MCF 10A (cell line): ENCODE results near the gene GRM8. TPM values are rescaled to one million over a fixed set of nuclear protein-coding genes. Genes with fewer than 3 reads are reported as not detected.
A peak's percentile ranks its signal among the peaks of the same experiment; 100 is the strongest.

Experiments used
- BruUV-seq: library from RNA; stranded (reverse); fragments of 400-500 nt; replicated peaks from 2 replicates; lab custom pipeline; 2021; lab: Mats Ljungman, UMichigan
- CTCF ChIA-PET: fragments of 300-600 bp; sonication (Branson Sonifier 250); formaldehyde crosslinking; extraction: SDS; loops from one replicate; lab custom pipeline; 2021; ENCODE audit warnings: antibody characterized with exemption, inconsistent platforms; lab: Yijun Ruan, JAX
- POLR2A ChIA-PET: fragments of 300-600, 350-650 bp; sonication (Branson Sonifier 250); formaldehyde crosslinking; extraction: SDS; loops from one replicate; lab custom pipeline; 2020; ENCODE audit warnings: antibody characterized with exemption, inconsistent platforms; lab: Yijun Ruan, JAX
- DNase-seq: peaks from one replicate; pipeline ENCODE4 v3.0.0-alpha.2; 2018; ENCODE audit not compliant: unreplicated experiment
- H3K27ac Mint-ChIP-seq: one replicate; pipeline ENCODE4 v1.8.0; 2022; ENCODE audit warnings: mild to moderate bottlenecking, low read depth, mixed read lengths; ENCODE audit not compliant: unreplicated experiment
- H3K27me3 Mint-ChIP-seq: one replicate; pipeline ENCODE4 v1.8.0; 2022; ENCODE audit warnings: mixed read lengths; ENCODE audit not compliant: insufficient read depth, unreplicated experiment
- H3K36me3 Mint-ChIP-seq: one replicate; pipeline ENCODE4 v1.8.0; 2022; ENCODE audit warnings: mild to moderate bottlenecking, moderate library complexity, mixed read lengths; ENCODE audit not compliant: insufficient read depth, unreplicated experiment
- H3K4me1 Mint-ChIP-seq: one replicate; pipeline ENCODE4 v1.8.0; 2022; ENCODE audit warnings: mixed read lengths; ENCODE audit not compliant: insufficient read depth, unreplicated experiment
- H3K4me3 Mint-ChIP-seq: one replicate; pipeline ENCODE4 v1.8.0; 2022; ENCODE audit warnings: mild to moderate bottlenecking, moderate library complexity, mixed read lengths; ENCODE audit not compliant: unreplicated experiment
- H3K9me3 Mint-ChIP-seq: one replicate; pipeline ENCODE4 v1.8.0; 2022; ENCODE audit warnings: mixed read lengths; ENCODE audit not compliant: unreplicated experiment
- intact Hi-C: fragments of 100-400 bp; cut with micrococcal nuclease; formaldehyde crosslinking; loops from 2 replicates; pipeline ENCODE4 v1.14.1; 2022
- total RNA-seq: library from RNA; stranded (reverse); gene quantifications from 2 replicates; pipeline ENCODE4 v1.2.3, GENCODE V29; 2022
- TF ChIP-seq, protein P1 (sequence below): fragments of 200-600 bp; IDR thresholded peaks from one replicate; pipeline ENCODE4 v1.8.0; 2022; ENCODE audit warnings: antibody characterized with exemption, mild to moderate bottlenecking; ENCODE audit not compliant: unreplicated experiment

Gene GRM8
- total RNA-seq, 1 experiment from 2014 or later, result not detected

DNA sequence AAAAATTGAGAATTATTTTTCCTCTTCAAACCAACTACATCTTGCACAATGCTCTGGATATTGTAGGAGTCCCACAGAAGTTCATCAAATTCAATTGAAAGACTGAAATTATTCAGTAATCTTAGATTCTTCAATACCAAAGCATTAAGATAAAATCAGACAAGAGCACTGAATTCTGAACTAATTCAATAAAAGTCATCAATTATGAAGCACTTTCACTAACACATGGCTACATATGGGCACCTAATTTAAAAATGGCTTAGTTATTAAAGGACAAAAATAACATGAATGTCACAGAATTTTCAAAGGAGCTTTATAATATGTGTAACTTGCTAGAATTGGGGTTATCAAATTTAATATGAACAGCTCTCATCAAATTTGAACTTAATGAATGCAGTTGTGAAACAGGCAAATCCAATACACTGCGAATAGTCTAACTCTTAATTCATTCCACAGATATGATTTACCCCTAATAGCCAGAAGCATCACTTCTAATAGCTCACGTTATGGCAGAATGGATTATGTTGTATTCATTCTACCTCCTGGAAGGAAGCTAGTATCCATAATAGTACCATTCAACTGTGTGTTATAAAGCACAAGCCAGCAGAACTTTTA lies 116.8 kb downstream of the GRM8 start:
- intact Hi-C loops, result no loop called here
- Mint-ChIP-seq H3K36me3 (no peaks in the 10 kb centered on the region), H3K27me3 (peaks cover 15% of the 10 kb centered on the region), H3K4me1 (no peaks in the 10 kb centered on the region), H3K4me3 (no peak overlapping the region), H3K9me3 (no peaks in the 10 kb centered on the region), H3K27ac (no peak overlapping the region)
- ChIA-PET POLR2A (no interaction called here), CTCF (no interaction called here)
- TF ChIP-seq, protein P1, sequence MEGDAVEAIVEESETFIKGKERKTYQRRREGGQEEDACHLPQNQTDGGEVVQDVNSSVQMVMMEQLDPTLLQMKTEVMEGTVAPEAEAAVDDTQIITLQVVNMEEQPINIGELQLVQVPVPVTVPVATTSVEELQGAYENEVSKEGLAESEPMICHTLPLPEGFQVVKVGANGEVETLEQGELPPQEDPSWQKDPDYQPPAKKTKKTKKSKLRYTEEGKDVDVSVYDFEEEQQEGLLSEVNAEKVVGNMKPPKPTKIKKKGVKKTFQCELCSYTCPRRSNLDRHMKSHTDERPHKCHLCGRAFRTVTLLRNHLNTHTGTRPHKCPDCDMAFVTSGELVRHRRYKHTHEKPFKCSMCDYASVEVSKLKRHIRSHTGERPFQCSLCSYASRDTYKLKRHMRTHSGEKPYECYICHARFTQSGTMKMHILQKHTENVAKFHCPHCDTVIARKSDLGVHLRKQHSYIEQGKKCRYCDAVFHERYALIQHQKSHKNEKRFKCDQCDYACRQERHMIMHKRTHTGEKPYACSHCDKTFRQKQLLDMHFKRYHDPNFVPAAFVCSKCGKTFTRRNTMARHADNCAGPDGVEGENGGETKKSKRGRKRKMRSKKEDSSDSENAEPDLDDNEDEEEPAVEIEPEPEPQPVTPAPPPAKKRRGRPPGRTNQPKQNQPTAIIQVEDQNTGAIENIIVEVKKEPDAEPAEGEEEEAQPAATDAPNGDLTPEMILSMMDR, result no peak
- BruUV-seq, result no TSS peak
- DNase-seq, result no peak

DNA sequence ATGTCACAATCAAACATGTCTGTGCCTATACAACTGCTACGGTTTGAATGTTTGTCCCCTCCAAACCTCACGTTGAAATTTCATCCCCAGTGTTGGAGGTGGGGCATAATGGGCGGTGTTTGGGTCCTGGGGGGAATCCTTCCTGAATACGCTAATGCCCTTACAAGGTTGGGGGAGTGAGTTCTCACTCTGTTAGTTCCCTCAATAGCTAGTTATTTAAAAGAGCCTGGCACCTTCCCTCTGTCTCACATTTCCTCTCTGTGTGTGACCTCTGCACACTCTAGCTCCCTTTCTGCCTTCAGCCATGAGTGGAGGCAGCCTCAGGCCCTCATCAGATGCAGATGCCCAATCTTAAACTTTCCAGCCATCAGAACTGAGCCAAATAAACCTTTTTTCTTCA lies 129.5 kb downstream of the GRM8 start:
- H3K36me3 Mint-ChIP-seq, result peaks cover 6% of the 10 kb centered on the region
- H3K9me3 Mint-ChIP-seq, result no peaks in the 10 kb centered on the region
- ChIA-PET CTCF (interaction anchor here (0.6 kb wide), 1 partner anchor 360 kb away, joined by 3 read pairs; no protein-coding TSS in a partner anchor), POLR2A (no interaction called here)
- H3K27me3 Mint-ChIP-seq, result peaks cover 19% of the 10 kb centered on the region
- intact Hi-C loops, result no loop called here
- H3K27ac Mint-ChIP-seq, result no peak overlapping the region
- no TSS peak for BruUV-seq
- DNase-seq, result no peak
- no peaks in the 10 kb centered on the region for H3K4me1 Mint-ChIP-seq
- no peak overlapping the region for H3K4me3 Mint-ChIP-seq
- TF ChIP-seq, protein P1, result no peak

DNA sequence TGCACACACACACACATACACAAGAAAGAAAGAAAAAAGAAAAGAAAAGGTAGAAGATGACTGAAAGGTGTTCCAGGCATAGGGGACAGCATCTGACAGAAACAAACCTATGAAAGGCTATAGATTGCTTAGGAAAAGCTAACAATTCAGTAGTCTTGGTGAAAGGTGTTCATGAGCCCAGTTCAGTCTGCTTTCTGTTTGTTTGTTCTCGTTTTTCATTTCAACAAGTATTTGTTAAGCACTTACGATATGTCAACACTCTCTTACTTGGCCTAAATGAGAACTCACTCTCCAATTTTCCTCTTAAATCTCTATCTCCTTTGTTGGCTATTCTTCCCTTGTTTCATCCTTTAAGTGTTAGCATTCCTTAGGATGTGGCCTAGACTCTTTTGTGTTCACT lies 133.2 kb downstream of the GRM8 start:
- DNase-seq, result no peak
- Mint-ChIP-seq H3K27me3 (peaks cover 16% of the 10 kb centered on the region), H3K27ac (no peak overlapping the region), H3K36me3 (peaks cover 6% of the 10 kb centered on the region), H3K9me3 (no peaks in the 10 kb centered on the region), H3K4me1 (no peaks in the 10 kb centered on the region), H3K4me3 (no peak overlapping the region)
- TF ChIP-seq, protein P1, result no peak
- CTCF ChIA-PET, result no interaction called here
- no TSS peak for BruUV-seq
- POLR2A ChIA-PET, result no interaction called here
- intact Hi-C loops, result no loop called here

DNA sequence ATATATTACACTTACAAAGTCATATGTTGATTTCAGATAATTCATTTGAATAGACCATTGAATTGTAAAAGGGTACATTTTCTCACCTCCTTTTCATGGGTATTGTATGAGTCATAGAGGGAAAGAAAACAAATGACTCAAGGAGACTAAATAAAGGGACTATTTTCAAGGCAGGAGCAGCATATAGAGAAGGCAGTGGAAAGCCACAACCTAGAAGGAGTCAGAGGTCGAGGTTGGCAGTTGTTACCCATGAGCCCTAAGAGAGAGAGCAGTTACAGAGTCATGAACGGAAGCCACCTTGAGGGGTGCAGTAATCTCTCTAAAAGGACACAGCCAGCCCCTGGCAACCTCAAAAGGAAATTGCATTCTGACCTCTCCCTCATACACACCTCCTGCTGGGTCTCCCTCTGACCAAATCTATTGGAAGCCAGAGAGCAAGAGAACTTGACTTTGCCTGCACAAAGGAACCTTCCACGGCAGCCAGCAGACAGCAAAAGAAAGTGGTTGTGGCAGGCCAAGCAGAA lies 137.9 kb downstream of the GRM8 start:
- Mint-ChIP-seq H3K27ac (no peak overlapping the region), H3K4me3 (no peak overlapping the region), H3K36me3 (peaks cover 6% of the 10 kb centered on the region), H3K27me3 (no peaks in the 10 kb centered on the region), H3K4me1 (no peaks in the 10 kb centered on the region), H3K9me3 (peaks cover 8% of the 10 kb centered on the region)
- intact Hi-C loops, result no loop called here
- peak; percentile 9 for DNase-seq
- BruUV-seq, result no TSS peak
- TF ChIP-seq, protein P1, result no peak
- ChIA-PET CTCF (no interaction called here), POLR2A (no interaction called here)
